Adrenal gland (tissue), 5 donors: Measurements from ENCODE around the gene CNTN5.

ENCODE experiments used
- POLR2A ChIP-seq, 2 donors: fragments of 450-650 bp; IDR thresholded peaks; one replicate each; pipeline ENCODE4 v1.6.1; 2017; ENCODE audit warnings: antibody characterized with exemption in 2 of 2, mild to moderate bottlenecking in 2 of 2, moderate library complexity in 1 of 2
- TF ChIP-seq, protein P1 (sequence below), 6 experiments: fragments of 450-650 bp in 4 of 6; fragments of 200-600 bp in 2 of 6; sonication (generic) in 1 of 6; IDR thresholded peaks; 1 replicate in 5 of 6; 2 replicates in 1 of 6; pipeline versions ENCODE4 v1.5.1 to v1.8.0; 2016 to 2021; ENCODE audit warnings: antibody characterized with exemption in 6 of 6, mild to moderate bottlenecking in 2 of 6, moderate library complexity in 1 of 6
- donor health status: DM: no; HTN: no; CAD: no.

DNA sequence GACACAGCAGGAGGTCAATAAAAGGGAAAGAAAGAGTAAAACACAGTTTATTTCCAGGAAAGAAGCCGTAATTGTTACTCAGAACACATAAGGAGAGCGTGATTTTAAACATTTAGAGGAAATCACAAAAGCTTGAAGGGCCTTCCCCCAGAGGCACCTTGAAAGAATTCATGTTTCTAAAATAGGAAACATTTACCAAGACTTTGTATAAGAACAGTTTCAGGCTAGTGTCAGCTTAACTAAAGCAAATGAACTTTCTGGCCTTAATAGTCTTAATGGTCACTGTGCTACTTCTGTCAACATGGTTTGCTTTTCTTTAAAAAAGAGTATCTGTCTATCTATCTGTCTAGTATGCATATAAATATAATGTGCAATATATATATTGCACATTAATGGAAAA is 208.8 kb downstream of the CNTN5 start:
- TF ChIP-seq POLR2A (IDR thresholded peaks at IDR 0.05): no peak
- TF ChIP-seq, protein P1, sequence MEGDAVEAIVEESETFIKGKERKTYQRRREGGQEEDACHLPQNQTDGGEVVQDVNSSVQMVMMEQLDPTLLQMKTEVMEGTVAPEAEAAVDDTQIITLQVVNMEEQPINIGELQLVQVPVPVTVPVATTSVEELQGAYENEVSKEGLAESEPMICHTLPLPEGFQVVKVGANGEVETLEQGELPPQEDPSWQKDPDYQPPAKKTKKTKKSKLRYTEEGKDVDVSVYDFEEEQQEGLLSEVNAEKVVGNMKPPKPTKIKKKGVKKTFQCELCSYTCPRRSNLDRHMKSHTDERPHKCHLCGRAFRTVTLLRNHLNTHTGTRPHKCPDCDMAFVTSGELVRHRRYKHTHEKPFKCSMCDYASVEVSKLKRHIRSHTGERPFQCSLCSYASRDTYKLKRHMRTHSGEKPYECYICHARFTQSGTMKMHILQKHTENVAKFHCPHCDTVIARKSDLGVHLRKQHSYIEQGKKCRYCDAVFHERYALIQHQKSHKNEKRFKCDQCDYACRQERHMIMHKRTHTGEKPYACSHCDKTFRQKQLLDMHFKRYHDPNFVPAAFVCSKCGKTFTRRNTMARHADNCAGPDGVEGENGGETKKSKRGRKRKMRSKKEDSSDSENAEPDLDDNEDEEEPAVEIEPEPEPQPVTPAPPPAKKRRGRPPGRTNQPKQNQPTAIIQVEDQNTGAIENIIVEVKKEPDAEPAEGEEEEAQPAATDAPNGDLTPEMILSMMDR (IDR thresholded peaks at IDR 0.05): no peak
